GM12878 (cell line): Measurements from ENCODE around the gene AGAP1. TPM values are rescaled to one million over a fixed set of nuclear protein-coding genes. Genes with fewer than 3 reads are reported as not detected.

ENCODE experiments used
- ATAC-seq: fragments of 200-7000 bp; cut with Tn5 transposase; 3 replicates; pipeline ENCODE4 v1.9.1; 2020; ENCODE audit warnings: mild to moderate bottlenecking, moderate library complexity
- BruUV-seq: library from RNA; stranded (reverse); fragments of 400-500 nt; replicated peaks from 2 replicates; lab custom pipeline; 2021; lab: Mats Ljungman, UMichigan
- CTCF ChIA-PET: fragments of 300-600 bp; sonication (Branson Sonifier 250); formaldehyde crosslinking; extraction: SDS; loops from one replicate; lab custom pipeline; 2021; ENCODE audit warnings: inconsistent platforms; lab: Yijun Ruan, JAX
- POLR2A ChIA-PET: fragments of 350-600 bp; formaldehyde crosslinking; extraction: SDS; loops from one replicate; lab custom pipeline; 2021; ENCODE audit warnings: inconsistent platforms; lab: Charles Lee
- RAD21 ChIA-PET: fragments of 300-600 bp; sonication (Branson Sonifier 250); formaldehyde crosslinking; loops from one replicate; lab custom pipeline; 2023; ENCODE audit warnings: antibody characterized with exemption; ENCODE audit not compliant: unreplicated experiment; lab: Charles Lee
- SMC1A ChIA-PET: fragments of 300-600 bp; sonication (Branson Sonifier 250); formaldehyde crosslinking; loops from one replicate; lab custom pipeline; 2023; ENCODE audit not compliant: unreplicated experiment, uncharacterized antibody; lab: Charles Lee
- DNase-seq: peaks from one replicate; pipeline ENCODE4 v3.0.0-alpha.2; 2011; ENCODE audit warnings: low read depth, low spot score
- FAIRE-seq: peaks from 3 replicates; lab custom pipeline; 2011; peaks lifted over from hg19 to GRCh38; lab: Jason Lieb, UNC
- H2AFZ ChIP-seq: 2 replicates; pipeline ENCODE4 v1.6.0; 2011; ENCODE audit warnings: low read depth, low read length, control low read depth; ENCODE audit not compliant: control insufficient read depth
- H3K27ac ChIP-seq: 2 replicates; pipeline ENCODE4 v1.5.1; 2011; ENCODE audit warnings: control low read depth; ENCODE audit not compliant: control insufficient read depth, insufficient read depth
- H3K27me3 ChIP-seq, 2 experiments: replicated peaks in 1 of 2; 2 replicates each; pipeline versions ENCODE4 v1.6.0 to v1.6.1; 2011; ENCODE audit warnings: low read length in 1 of 2; ENCODE audit not compliant: control insufficient read depth in 2 of 2, insufficient read depth in 2 of 2
- H3K36me3 ChIP-seq, 2 experiments: 2 replicates each; pipeline ENCODE4 v1.5.1; 2011; ENCODE audit warnings: low read length in 1 of 2; ENCODE audit not compliant: control insufficient read depth in 2 of 2, insufficient read depth in 2 of 2
- H3K4me1 ChIP-seq: 2 replicates; pipeline ENCODE4 v1.6.1; 2011; ENCODE audit warnings: mild to moderate bottlenecking, low read length, moderate library complexity, mixed read lengths; ENCODE audit not compliant: control insufficient read depth, insufficient read depth
- H3K4me2 ChIP-seq: 2 replicates; pipeline ENCODE4 v1.6.0; 2011; ENCODE audit warnings: control low read depth; ENCODE audit not compliant: control insufficient read depth, insufficient read depth
- H3K4me3 ChIP-seq: fragments of 200-600 bp; sonication (generic); 2 replicates; pipeline ENCODE4 v1.5.1; 2016
- H3K79me2 ChIP-seq: 2 replicates; pipeline ENCODE4 v1.6.0; 2011; ENCODE audit warnings: low read length; ENCODE audit not compliant: control insufficient read depth, insufficient read depth
- H3K9ac ChIP-seq: 2 replicates; pipeline ENCODE4 v1.8.0; 2011; ENCODE audit warnings: low read length, control low read depth, mixed read lengths; ENCODE audit not compliant: control insufficient read depth, insufficient read depth
- H3K9me3 ChIP-seq: replicated peaks from 3 replicates; pipeline ENCODE4 v1.5.1; 2011; ENCODE audit warnings: mild to moderate bottlenecking, low read length; ENCODE audit not compliant: control insufficient read depth, insufficient read depth
- H4K20me1 ChIP-seq: 2 replicates; pipeline ENCODE4 v1.6.0; 2011; ENCODE audit not compliant: control insufficient read depth, insufficient read depth
- EP300 ChIP-seq, 2 experiments: fragments of 150-350 bp in 1 of 2; IDR thresholded peaks; 2 replicates each; pipeline ENCODE4 v1.6.1; 2011 to 2012; ENCODE audit warnings: low read depth in 2 of 2, low read length in 2 of 2, borderline replicate concordance in 1 of 2, improper control_type of control experiment in 1 of 2, inconsistent platforms in 1 of 2; ENCODE audit not compliant: control insufficient read depth in 1 of 2
- FOS ChIP-seq: IDR thresholded peaks from 3 replicates; pipeline ENCODE4 v1.6.1; 2011; ENCODE audit warnings: borderline replicate concordance; ENCODE audit not compliant: insufficient read length; ENCODE audit errors: extremely low read depth
- JUND ChIP-seq: IDR thresholded peaks from 2 replicates; pipeline ENCODE4 v1.6.1; 2012; ENCODE audit warnings: low read depth, mild to moderate bottlenecking, low read length, improper control_type of control experiment, moderate library complexity
- MEF2A ChIP-seq: IDR thresholded peaks from 2 replicates; pipeline ENCODE4 v1.6.1; 2011; ENCODE audit warnings: low read depth, mild to moderate bottlenecking, low read length, moderate library complexity; ENCODE audit not compliant: insufficient read depth
- MYC ChIP-seq: IDR thresholded peaks from 2 replicates; pipeline ENCODE4 v1.6.1; 2011; ENCODE audit warnings: mild to moderate bottlenecking, low read length, moderate library complexity, inconsistent platforms; ENCODE audit not compliant: insufficient read depth, insufficient replicate concordance, insufficient read length, severe bottlenecking
- NFIC ChIP-seq: IDR thresholded peaks from 2 replicates; pipeline ENCODE4 v1.6.1; 2012; ENCODE audit warnings: low read depth, mild to moderate bottlenecking, inconsistent platforms, low read length, moderate library complexity
- PAX8 ChIP-seq: fragments of 450-650 bp; IDR thresholded peaks from 2 replicates; pipeline ENCODE4 v1.6.1; 2017; ENCODE audit warnings: mild to moderate bottlenecking, moderate library complexity
- TAF1 ChIP-seq: IDR thresholded peaks from 2 replicates; pipeline ENCODE4 v1.6.1; 2011; ENCODE audit warnings: mild to moderate bottlenecking, low read depth, low read length, borderline replicate concordance
- TCF3 ChIP-seq: IDR thresholded peaks from 2 replicates; pipeline ENCODE4 v1.6.1; 2012; ENCODE audit warnings: low read depth, mild to moderate bottlenecking, low read length, borderline replicate concordance; ENCODE audit not compliant: insufficient read depth
- WGBS: methylation state at CpG from one replicate; pipeline ENCODE4 v1.1.6; 2016; ENCODE audit warnings: low lambda C conversion rate; ENCODE audit not compliant: insufficient replicate concordance, insufficient coverage; ENCODE audit errors: missing lambda C conversion rate; 5-methylcytosine and 5-hydroxymethylcytosine counted together
- in situ Hi-C: fragments of 300-500 bp; cut with MboI; formaldehyde crosslinking; loops from 9 replicates; pipeline ENCODE4 v1.14.3; 2018; ENCODE audit warnings: mixed read lengths
- intact Hi-C: fragments of 100-400 bp; cut with micrococcal nuclease; formaldehyde crosslinking; loops from one replicate; pipeline ENCODE4 v1.14.2; 2022; ENCODE audit not compliant: unreplicated experiment
- polyA plus RNA-seq, 11 experiments: library from polyadenylated mRNA; depleted of rRNA in 4 of 11; unstranded in 6 of 11; stranded (reverse) in 5 of 11; fragments of >200 nt; fragmentation: Nextera tagmentation in 4 of 11; fragmentation: Illumina TruSeq in 1 of 11; extraction: Ambion mirVana in 4 of 11; extraction: Trizol in 1 of 11; gene quantifications; 1 replicate in 1 of 11; 2 replicates in 10 of 11; pipeline versions ENCODE4 v1.2.1 to v1.2.3, GENCODE V29; 2011 to 2016; ENCODE audit warnings: inconsistent platforms in 2 of 11, missing spikeins in 2 of 11, low read depth in 1 of 11
- total RNA-seq, 4 experiments: library from RNA; depleted of rRNA in 3 of 4; stranded (reverse); fragments of >200 nt in 3 of 4; fragmentation: Illumina TruSeq in 1 of 4; extraction: Trizol in 1 of 4; gene quantifications; 2 replicates each; pipeline versions ENCODE4 v1.2.1 to v1.2.3, GENCODE V29; 2013 to 2021
- TF ChIP-seq, protein P1 (sequence below): fragments of 450-650 bp; IDR thresholded peaks from 2 replicates; pipeline ENCODE4 v1.6.1; 2017; ENCODE audit warnings: borderline replicate concordance
- TF ChIP-seq, protein P2 (sequence below): fragments of 450-650 bp; IDR thresholded peaks from 2 replicates; pipeline ENCODE4 v1.6.1; 2017; ENCODE audit warnings: low read depth, mild to moderate bottlenecking, moderate library complexity
- TF ChIP-seq, protein P3 (sequence below): IDR thresholded peaks from 2 replicates; pipeline ENCODE4 v1.6.1; 2012; ENCODE audit warnings: low read depth, low read length, improper control_type of control experiment
- TF ChIP-seq, protein P4 (sequence below): fragments of 450-650 bp; IDR thresholded peaks from 2 replicates; pipeline ENCODE4 v1.6.1; 2017; ENCODE audit warnings: mild to moderate bottlenecking, moderate library complexity

Gene AGAP1
- total and polyA plus RNA-seq, 10 of the 15 experiments (the other 5 are each of a cell fraction or from before 2014, with no cell fraction given), result 0.05 to 0.15 (median 0.06) TPM; not detected in 7

DNA sequence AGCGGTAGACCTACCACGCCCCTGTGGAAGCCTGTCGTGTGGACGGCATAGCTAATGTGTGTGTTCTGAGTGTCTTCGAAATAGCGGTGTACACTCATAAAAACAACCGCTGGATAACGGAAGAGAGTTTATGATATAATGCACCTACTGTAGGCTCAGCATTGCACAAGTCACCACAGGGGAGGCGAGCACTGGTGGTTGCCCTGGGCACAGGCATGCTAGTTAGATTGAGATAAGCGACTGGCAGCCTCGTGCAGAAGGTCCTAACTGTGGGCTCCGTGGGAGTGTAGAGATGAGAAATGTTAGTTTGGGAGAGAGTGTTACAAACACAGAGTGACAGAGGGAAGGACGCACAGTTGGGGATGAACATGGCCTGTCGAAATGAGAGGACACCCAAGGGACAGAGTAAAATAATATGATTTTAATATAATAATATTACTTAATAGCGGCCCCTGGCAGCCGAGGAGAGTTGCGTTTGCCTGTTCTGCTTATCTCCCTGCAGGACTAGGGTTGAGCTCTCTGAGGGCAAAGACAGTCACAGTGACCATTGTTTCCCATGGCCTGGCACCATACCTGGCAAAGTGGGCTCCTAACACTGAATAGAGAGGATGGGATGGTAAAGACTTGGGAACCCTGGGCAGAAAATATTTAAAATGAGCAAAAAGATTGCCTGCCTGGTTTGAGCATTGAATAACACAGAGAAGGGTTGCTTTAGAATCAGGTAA is 470.2 kb downstream of the AGAP1 start (continued):
- TF ChIP-seq, protein P1, sequence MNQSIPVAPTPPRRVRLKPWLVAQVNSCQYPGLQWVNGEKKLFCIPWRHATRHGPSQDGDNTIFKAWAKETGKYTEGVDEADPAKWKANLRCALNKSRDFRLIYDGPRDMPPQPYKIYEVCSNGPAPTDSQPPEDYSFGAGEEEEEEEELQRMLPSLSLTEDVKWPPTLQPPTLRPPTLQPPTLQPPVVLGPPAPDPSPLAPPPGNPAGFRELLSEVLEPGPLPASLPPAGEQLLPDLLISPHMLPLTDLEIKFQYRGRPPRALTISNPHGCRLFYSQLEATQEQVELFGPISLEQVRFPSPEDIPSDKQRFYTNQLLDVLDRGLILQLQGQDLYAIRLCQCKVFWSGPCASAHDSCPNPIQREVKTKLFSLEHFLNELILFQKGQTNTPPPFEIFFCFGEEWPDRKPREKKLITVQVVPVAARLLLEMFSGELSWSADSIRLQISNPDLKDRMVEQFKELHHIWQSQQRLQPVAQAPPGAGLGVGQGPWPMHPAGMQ, result no peak
- TF ChIP-seq NFIC (no peak), FOS (no peak), TCF3 (no peak)

DNA sequence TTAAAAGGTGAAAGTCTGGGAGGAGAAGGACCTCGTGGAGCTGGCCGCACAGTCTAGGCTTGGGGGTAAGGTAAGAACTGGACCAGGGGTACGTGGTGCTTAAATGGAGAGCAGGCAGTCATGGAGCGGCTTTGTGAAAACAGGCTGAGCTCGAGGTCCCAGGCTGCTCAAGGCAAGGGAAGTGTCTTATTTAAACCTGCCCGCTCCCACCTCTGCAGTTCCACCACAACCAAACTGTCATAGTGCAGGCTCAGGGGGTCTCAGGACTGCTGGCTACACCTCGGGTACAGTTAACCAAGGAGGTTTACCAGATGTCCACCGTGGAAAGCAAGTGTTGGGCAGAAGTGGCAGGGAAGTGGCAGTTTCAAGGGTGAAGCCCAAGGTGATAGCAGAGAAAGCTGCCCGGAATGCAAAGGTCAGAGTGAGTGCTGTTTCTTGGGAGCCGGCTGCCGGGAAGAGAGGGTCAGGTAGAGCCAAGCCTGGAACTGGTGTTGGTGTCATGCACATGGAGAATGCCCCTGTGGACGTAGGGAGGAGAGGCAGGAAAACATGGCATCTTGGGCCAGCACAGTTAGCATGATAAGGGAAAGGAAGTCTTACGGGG is 471.0 kb downstream of the AGAP1 start:
- POLR2A ChIA-PET, result no interaction called here
- Histone ChIP-seq H3K79me2 (no peaks in the 10 kb centered on the region), H3K9me3 (no peaks in the 10 kb centered on the region), H3K4me1 (no peaks in the 10 kb centered on the region), H3K4me2 (no peak overlapping the region), H3K4me3 (no peak overlapping the region), H3K27ac (no peak overlapping the region), H3K36me3 (no peaks in the 10 kb centered on the region), H2AFZ (no peak overlapping the region), H3K9ac (no peak overlapping the region), H4K20me1 (no peaks in the 10 kb centered on the region), H3K27me3 (peaks cover 0 to 3% of the 10 kb centered on the region in 2 experiments; a peak in 2 of 4 replicates)
- in situ Hi-C loops (no loop called here), intact Hi-C loops (no loop called here)
- DNase-seq (no peak), FAIRE-seq (no peak), ATAC-seq (no peak)
- RAD21 ChIA-PET, result no interaction called here
- SMC1A ChIA-PET, result no interaction called here
- no TSS peak for BruUV-seq
- CTCF ChIA-PET, result no interaction called here
- WGBS, result 31% methylated on average over 13 of the region's 13 CpGs
- TF ChIP-seq PAX8 (no peak), TAF1 (no peak), EP300 (IDR thresholded peaks at IDR 0.05; ENCODE audit: borderline replicate concordance in 1 of 2, control insufficient read depth in 1 of 2, low read depth in 2 of 2, low read length in 2 of 2) (no peak), MYC (no peak), MEF2A (no peak), JUND (no peak)
- TF ChIP-seq, protein P2, sequence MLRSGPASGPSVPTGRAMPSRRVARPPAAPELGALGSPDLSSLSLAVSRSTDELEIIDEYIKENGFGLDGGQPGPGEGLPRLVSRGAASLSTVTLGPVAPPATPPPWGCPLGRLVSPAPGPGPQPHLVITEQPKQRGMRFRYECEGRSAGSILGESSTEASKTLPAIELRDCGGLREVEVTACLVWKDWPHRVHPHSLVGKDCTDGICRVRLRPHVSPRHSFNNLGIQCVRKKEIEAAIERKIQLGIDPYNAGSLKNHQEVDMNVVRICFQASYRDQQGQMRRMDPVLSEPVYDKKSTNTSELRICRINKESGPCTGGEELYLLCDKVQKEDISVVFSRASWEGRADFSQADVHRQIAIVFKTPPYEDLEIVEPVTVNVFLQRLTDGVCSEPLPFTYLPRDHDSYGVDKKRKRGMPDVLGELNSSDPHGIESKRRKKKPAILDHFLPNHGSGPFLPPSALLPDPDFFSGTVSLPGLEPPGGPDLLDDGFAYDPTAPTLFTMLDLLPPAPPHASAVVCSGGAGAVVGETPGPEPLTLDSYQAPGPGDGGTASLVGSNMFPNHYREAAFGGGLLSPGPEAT, result no peak
- TF ChIP-seq, protein P3, sequence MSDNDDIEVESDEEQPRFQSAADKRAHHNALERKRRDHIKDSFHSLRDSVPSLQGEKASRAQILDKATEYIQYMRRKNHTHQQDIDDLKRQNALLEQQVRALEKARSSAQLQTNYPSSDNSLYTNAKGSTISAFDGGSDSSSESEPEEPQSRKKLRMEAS, result no peak
- TF ChIP-seq, protein P4, sequence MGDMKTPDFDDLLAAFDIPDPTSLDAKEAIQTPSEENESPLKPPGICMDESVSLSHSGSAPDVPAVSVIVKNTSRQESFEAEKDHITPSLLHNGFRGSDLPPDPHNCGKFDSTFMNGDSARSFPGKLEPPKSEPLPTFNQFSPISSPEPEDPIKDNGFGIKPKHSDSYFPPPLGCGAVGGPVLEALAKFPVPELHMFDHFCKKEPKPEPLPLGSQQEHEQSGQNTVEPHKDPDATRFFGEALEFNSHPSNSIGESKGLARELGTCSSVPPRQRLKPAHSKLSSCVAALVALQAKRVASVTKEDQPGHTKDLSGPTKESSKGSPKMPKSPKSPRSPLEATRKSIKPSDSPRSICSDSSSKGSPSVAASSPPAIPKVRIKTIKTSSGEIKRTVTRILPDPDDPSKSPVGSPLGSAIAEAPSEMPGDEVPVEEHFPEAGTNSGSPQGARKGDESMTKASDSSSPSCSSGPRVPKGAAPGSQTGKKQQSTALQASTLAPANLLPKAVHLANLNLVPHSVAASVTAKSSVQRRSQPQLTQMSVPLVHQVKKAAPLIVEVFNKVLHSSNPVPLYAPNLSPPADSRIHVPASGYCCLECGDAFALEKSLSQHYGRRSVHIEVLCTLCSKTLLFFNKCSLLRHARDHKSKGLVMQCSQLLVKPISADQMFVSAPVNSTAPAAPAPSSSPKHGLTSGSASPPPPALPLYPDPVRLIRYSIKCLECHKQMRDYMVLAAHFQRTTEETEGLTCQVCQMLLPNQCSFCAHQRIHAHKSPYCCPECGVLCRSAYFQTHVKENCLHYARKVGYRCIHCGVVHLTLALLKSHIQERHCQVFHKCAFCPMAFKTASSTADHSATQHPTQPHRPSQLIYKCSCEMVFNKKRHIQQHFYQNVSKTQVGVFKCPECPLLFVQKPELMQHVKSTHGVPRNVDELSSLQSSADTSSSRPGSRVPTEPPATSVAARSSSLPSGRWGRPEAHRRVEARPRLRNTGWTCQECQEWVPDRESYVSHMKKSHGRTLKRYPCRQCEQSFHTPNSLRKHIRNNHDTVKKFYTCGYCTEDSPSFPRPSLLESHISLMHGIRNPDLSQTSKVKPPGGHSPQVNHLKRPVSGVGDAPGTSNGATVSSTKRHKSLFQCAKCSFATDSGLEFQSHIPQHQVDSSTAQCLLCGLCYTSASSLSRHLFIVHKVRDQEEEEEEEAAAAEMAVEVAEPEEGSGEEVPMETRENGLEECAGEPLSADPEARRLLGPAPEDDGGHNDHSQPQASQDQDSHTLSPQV, result no peak
